Measurements from ENCODE around the gene UPF2. TPM values are rescaled to one million over a fixed set of nuclear protein-coding genes. Genes with fewer than 3 reads are reported as not detected.

The UPF2 gene
- total and polyA plus RNA-seq, 10 of the 15 experiments (the other 5 are each of a cell fraction or from before 2014, with no cell fraction given) = 21.0 to 44.4 (median 25.9) TPM

- H3K9ac ChIP-seq (ENCODE audit: control insufficient read depth, insufficient read depth, low read length) = no peak overlapping the region
- ChIA-PET POLR2A (no interaction called here), SMC1A (ENCODE audit: uncharacterized antibody, unreplicated experiment) (interaction anchor here (0.6 kb wide), 1 partner anchor 10 kb away, joined by 3 read pairs; no protein-coding TSS in a partner anchor), RAD21 (ENCODE audit: unreplicated experiment) (no interaction called here), CTCF (no interaction called here)
- no peak for ATAC-seq
- TF ChIP-seq SIN3A (IDR thresholded peaks at IDR 0.05; ENCODE audit: low read depth, low read length) = no peak
- TF ChIP-seq ESRRA (IDR thresholded peaks at IDR 0.05; ENCODE audit: low read length) = no peak
- no peak for TF ChIP-seq CHD2 (IDR thresholded peaks at IDR 0.05; ENCODE audit: borderline replicate concordance, low read depth, low read length)
- no peak for TF ChIP-seq NKRF (conservative IDR thresholded peaks at IDR 0.05)
- no peak for TF ChIP-seq HDAC6 (IDR thresholded peaks at IDR 0.05; ENCODE audit: unreplicated experiment)
- TF ChIP-seq JUNB (IDR thresholded peaks at IDR 0.05) = no peak
- TF ChIP-seq ZNF384 (IDR thresholded peaks at IDR 0.05; ENCODE audit: borderline replicate concordance, low read depth, low read length) = no peak
- no peak for TF ChIP-seq ETV6 (conservative IDR thresholded peaks at IDR 0.05 in 1 of 2, IDR thresholded peaks at IDR 0.05 in 1 of 2; ENCODE audit: borderline replicate concordance in 1 of 2, low read depth in 1 of 2)
- TF ChIP-seq YBX1 (IDR thresholded peaks at IDR 0.05) = no peak
- no peak for TF ChIP-seq KAT2A (conservative IDR thresholded peaks at IDR 0.05; ENCODE audit: control insufficient read depth, low read depth, low read length)
- no peak for TF ChIP-seq NBN (IDR thresholded peaks at IDR 0.05)
- TF ChIP-seq SP1 (IDR thresholded peaks at IDR 0.05; ENCODE audit: low read depth, low read length) = no peak
- no peaks in the 10 kb centered on the region for H3K9me3 ChIP-seq (replicated peaks; ENCODE audit: control insufficient read depth, insufficient read depth, low read length)
- WGBS (ENCODE audit: insufficient coverage, insufficient replicate concordance, low lambda C conversion rate, missing lambda C conversion rate) = 96% methylated on average over 9 of the region's 9 CpGs
- no peaks in the 10 kb centered on the region for H3K27me3 ChIP-seq (replicated peaks in 1 of 2; ENCODE audit: control insufficient read depth in 2 of 2, insufficient read depth in 2 of 2, low read length in 1 of 2)
- H4K20me1 ChIP-seq (ENCODE audit: control insufficient read depth, insufficient read depth) = no peaks in the 10 kb centered on the region
- H2AFZ ChIP-seq (ENCODE audit: control insufficient read depth, low read depth, low read length) = no peak overlapping the region
- DNase-seq (ENCODE audit: low read depth, low spot score) = no peak
- no peak overlapping the region for H3K4me2 ChIP-seq (ENCODE audit: control insufficient read depth, insufficient read depth)
- H3K4me1 ChIP-seq (ENCODE audit: control insufficient read depth, insufficient read depth, low read length) = peaks cover 7% of the 10 kb centered on the region
- in situ Hi-C loops (cut with MboI) = no loop called here
- FAIRE-seq = no peak
- no TSS peak for BruUV-seq (replicated peaks)
- H3K27ac ChIP-seq (ENCODE audit: control insufficient read depth, insufficient read depth) = no peak overlapping the region
- peaks cover 1 to 29% of the 10 kb centered on the region in 2 experiments; a peak in 3 of 4 replicates for H3K36me3 ChIP-seq (ENCODE audit: control insufficient read depth in 2 of 2, insufficient read depth in 2 of 2, low read length in 1 of 2)
- H3K79me2 ChIP-seq (ENCODE audit: control insufficient read depth, insufficient read depth, low read length) = no peaks in the 10 kb centered on the region
- no peak overlapping the region for H3K4me3 ChIP-seq
- intact Hi-C loops (cut with micrococcal nuclease; ENCODE audit: unreplicated experiment) = no loop called here
These were observed 92.1 kb downstream of the UPF2 start for GRCh38 chr10:11950325-11951018.

All from GM12878 (cell line).